CD14-positive monocyte (primary cell): ENCODE data around the gene NVL. TPM values are rescaled to one million over a fixed set of nuclear protein-coding genes. Genes with fewer than 3 reads are reported as not detected.

Source experiments
- DNase-seq, 3 donors: peaks; one replicate each; pipeline ENCODE4 v3.0.0-alpha.2; 2011 to 2022
- H2AFZ ChIP-seq: 2 replicates; pipeline ENCODE4 v1.6.0; 2012; ENCODE audit warnings: mild to moderate bottlenecking, low read depth, low read length, inconsistent platforms; ENCODE audit not compliant: insufficient read depth, poor library complexity, severe bottlenecking
- H3K27ac ChIP-seq, 2 donors: 1 replicate in 1 of 2; 2 replicates in 1 of 2; pipeline ENCODE4 v1.5.1; 2012 to 2013; ENCODE audit warnings: low read length in 2 of 2, control low read depth in 1 of 2, inconsistent platforms in 1 of 2, low read depth in 1 of 2, mild to moderate bottlenecking in 1 of 2
- H3K27me3 ChIP-seq, 2 donors: one replicate each; pipeline versions ENCODE4 v1.6.0 to v1.6.1; 2011 to 2013; ENCODE audit warnings: low read length in 2 of 2; ENCODE audit not compliant: control insufficient read depth in 2 of 2, insufficient read depth in 2 of 2
- H3K36me3 ChIP-seq, 2 donors: replicated peaks in 1 of 2; 1 replicate in 1 of 2; 2 replicates in 1 of 2; pipeline versions ENCODE4 v1.5.1 to v1.6.1; 2012 to 2013; ENCODE audit warnings: low read length in 2 of 2, control low read depth in 1 of 2, inconsistent platforms in 1 of 2, mild to moderate bottlenecking in 1 of 2; ENCODE audit not compliant: insufficient read depth in 2 of 2, control insufficient read depth in 1 of 2
- H3K4me1 ChIP-seq, 2 donors: 1 replicate in 1 of 2; 2 replicates in 1 of 2; pipeline versions ENCODE4 v1.5.1 to v1.6.1; 2012 to 2013; ENCODE audit warnings: low read length in 2 of 2, control low read depth in 1 of 2, inconsistent platforms in 1 of 2, mild to moderate bottlenecking in 1 of 2, moderate library complexity in 1 of 2; ENCODE audit not compliant: insufficient read depth in 2 of 2, control insufficient read depth in 1 of 2
- H3K4me2 ChIP-seq: replicated peaks from 2 replicates; pipeline ENCODE3; 2012; ENCODE audit warnings: low read length, moderate library complexity, mild to moderate bottlenecking; ENCODE audit not compliant: poor library complexity, severe bottlenecking; ENCODE audit errors: extremely low read depth
- H3K4me3 ChIP-seq, 3 experiments: fragments of 200-600 bp in 1 of 3; sonication (generic) in 1 of 3; replicated peaks in 1 of 3; 1 replicate in 2 of 3; 2 replicates in 1 of 3; pipeline ENCODE4 v1.5.1; 2011 to 2013; ENCODE audit warnings: low read length in 3 of 3, mild to moderate bottlenecking in 3 of 3, control low read depth in 2 of 3, low read depth in 2 of 3, inconsistent platforms in 1 of 3, moderate library complexity in 1 of 3
- H3K79me2 ChIP-seq: 2 replicates; pipeline ENCODE4 v1.6.0; 2012; ENCODE audit warnings: mild to moderate bottlenecking, control low read depth, inconsistent platforms, low read length, moderate library complexity; ENCODE audit not compliant: insufficient read depth
- H3K9ac ChIP-seq: 2 replicates; pipeline ENCODE4 v1.6.0; 2017; ENCODE audit warnings: low read length, mild to moderate bottlenecking; ENCODE audit not compliant: insufficient read depth, poor library complexity, severe bottlenecking
- H3K9me3 ChIP-seq, 2 donors: replicated peaks in 1 of 2; 1 replicate in 1 of 2; 2 replicates in 1 of 2; pipeline versions ENCODE4 v1.5.1 to v1.6.1; 2012 to 2013; ENCODE audit warnings: low read length in 2 of 2, control low read depth in 1 of 2; ENCODE audit not compliant: control insufficient read depth in 1 of 2, insufficient read depth in 1 of 2
- H4K20me1 ChIP-seq: 2 replicates; pipeline ENCODE4 v1.6.0; 2012; ENCODE audit warnings: mild to moderate bottlenecking, low read length, control low read depth, moderate library complexity; ENCODE audit not compliant: insufficient read depth
- H3K27ac Mint-ChIP-seq, 7 donors: one replicate each; pipeline ENCODE4 v1.8.0; 2020; ENCODE audit warnings: mild to moderate bottlenecking in 7 of 7, mixed read lengths in 7 of 7, moderate library complexity in 6 of 7, inconsistent platforms in 2 of 7
- H3K27me3 Mint-ChIP-seq, 3 donors: one replicate each; pipeline ENCODE4 v1.8.0; 2021 to 2022; ENCODE audit warnings: low read depth in 3 of 3, mild to moderate bottlenecking in 3 of 3, mixed read lengths in 3 of 3, moderate library complexity in 3 of 3, inconsistent platforms in 1 of 3
- H3K36me3 Mint-ChIP-seq, 2 donors: one replicate each; pipeline ENCODE4 v1.8.0; 2020; ENCODE audit warnings: mixed read lengths in 2 of 2, inconsistent platforms in 1 of 2, mild to moderate bottlenecking in 1 of 2
- H3K4me1 Mint-ChIP-seq: one replicate; pipeline ENCODE4 v1.8.0; 2020; ENCODE audit warnings: mild to moderate bottlenecking, mixed read lengths
- H3K4me3 Mint-ChIP-seq, 2 donors: one replicate each; pipeline ENCODE4 v1.8.0; 2020; ENCODE audit warnings: mild to moderate bottlenecking in 2 of 2, mixed read lengths in 2 of 2, moderate library complexity in 1 of 2
- H3K9me3 Mint-ChIP-seq, 7 donors: one replicate each; pipeline ENCODE4 v1.8.0; 2020 to 2022; ENCODE audit warnings: mixed read lengths in 7 of 7, mild to moderate bottlenecking in 6 of 7, moderate library complexity in 6 of 7, inconsistent platforms in 2 of 7
- WGBS: methylation state at CpG from one replicate; pipeline ENCODE4 v1.1.5; 2013; ENCODE audit warnings: missing lambda C conversion rate; ENCODE audit not compliant: insufficient coverage; 5-methylcytosine and 5-hydroxymethylcytosine counted together
- intact Hi-C, 2 donors: fragments of 100-400 bp; cut with micrococcal nuclease; formaldehyde crosslinking; loops; one replicate each; pipeline versions ENCODE4 v1.15.0 to v1.15.1; 2023
- polyA plus RNA-seq, 3 donors: library from polyadenylated mRNA; depleted of rRNA in 1 of 3; unstranded in 2 of 3; stranded (reverse) in 1 of 3; fragments of 300-500 nt in 2 of 3; fragments of >200 nt in 1 of 3; fragmentation: Illumina TruSeq in 2 of 3; gene quantifications; 1 replicate in 2 of 3; 2 replicates in 1 of 3; pipeline ENCODE4 v1.2.3, GENCODE V29; 2012 to 2021
- TF ChIP-seq, protein P1 (sequence below): fragments of 200-600 bp; IDR thresholded peaks from one replicate; pipeline ENCODE4 v1.8.0; 2022; ENCODE audit warnings: antibody characterized with exemption, mild to moderate bottlenecking

Gene NVL
- polyA plus RNA-seq, 3 donors, result 8.4 to 12.6 (median 9.6) TPM

- H3K9me3 ChIP-seq, result no peaks in the 10 kb centered on the region
- H3K4me2 ChIP-seq, result no peak overlapping the region
- peaks cover 25 to 47% of the 10 kb centered on the region in 2 donors for H3K36me3 ChIP-seq
- no peak overlapping the region for H3K4me3 ChIP-seq
- Mint-ChIP-seq H3K36me3 (peaks cover 30 to 51% of the 10 kb centered on the region in 2 donors), H3K4me3 (no peak overlapping the region), H3K4me1 (peaks cover 25% of the 10 kb centered on the region), H3K27me3 (no peaks in the 10 kb centered on the region), H3K27ac (no peak overlapping the region), H3K9me3 (peaks cover 0 to 2% (median 0%) of the 10 kb centered on the region in 7 donors)
- WGBS, result no CpG with 5 or more reads among the region's 5 CpGs
- TF ChIP-seq, protein P1, sequence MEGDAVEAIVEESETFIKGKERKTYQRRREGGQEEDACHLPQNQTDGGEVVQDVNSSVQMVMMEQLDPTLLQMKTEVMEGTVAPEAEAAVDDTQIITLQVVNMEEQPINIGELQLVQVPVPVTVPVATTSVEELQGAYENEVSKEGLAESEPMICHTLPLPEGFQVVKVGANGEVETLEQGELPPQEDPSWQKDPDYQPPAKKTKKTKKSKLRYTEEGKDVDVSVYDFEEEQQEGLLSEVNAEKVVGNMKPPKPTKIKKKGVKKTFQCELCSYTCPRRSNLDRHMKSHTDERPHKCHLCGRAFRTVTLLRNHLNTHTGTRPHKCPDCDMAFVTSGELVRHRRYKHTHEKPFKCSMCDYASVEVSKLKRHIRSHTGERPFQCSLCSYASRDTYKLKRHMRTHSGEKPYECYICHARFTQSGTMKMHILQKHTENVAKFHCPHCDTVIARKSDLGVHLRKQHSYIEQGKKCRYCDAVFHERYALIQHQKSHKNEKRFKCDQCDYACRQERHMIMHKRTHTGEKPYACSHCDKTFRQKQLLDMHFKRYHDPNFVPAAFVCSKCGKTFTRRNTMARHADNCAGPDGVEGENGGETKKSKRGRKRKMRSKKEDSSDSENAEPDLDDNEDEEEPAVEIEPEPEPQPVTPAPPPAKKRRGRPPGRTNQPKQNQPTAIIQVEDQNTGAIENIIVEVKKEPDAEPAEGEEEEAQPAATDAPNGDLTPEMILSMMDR, result no peak
- H2AFZ ChIP-seq, result no peak overlapping the region
- intact Hi-C loops, result no loop called here
- no peak overlapping the region for H3K9ac ChIP-seq
- no peak for DNase-seq
- peaks cover 48% of the 10 kb centered on the region for H3K79me2 ChIP-seq
- H4K20me1 ChIP-seq, result peaks cover 41% of the 10 kb centered on the region
- no peaks in the 10 kb centered on the region for H3K27me3 ChIP-seq
- peaks cover 8 to 15% of the 10 kb centered on the region in 2 donors for H3K4me1 ChIP-seq
- H3K27ac ChIP-seq, result no peak overlapping the region
These were observed 137.7 kb downstream of the NVL start for GRCh38 chr1:224192082-224192788.

DNA sequence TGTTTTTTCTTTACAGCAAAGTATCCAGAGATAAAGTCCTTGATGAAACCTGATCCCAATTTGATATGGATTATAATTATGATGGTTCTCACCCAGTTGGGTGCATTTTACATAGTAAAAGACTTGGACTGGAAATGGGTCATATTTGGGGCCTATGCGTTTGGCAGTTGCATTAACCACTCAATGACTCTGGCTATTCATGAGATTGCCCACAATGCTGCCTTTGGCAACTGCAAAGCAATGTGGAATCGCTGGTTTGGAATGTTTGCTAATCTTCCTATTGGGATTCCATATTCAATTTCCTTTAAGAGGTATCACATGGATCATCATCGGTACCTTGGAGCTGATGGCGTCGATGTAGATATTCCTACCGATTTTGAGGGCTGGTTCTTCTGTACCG is 140.4 kb downstream of the NVL start:
- no peak overlapping the region for H3K4me2 ChIP-seq
- H3K4me1 ChIP-seq, result peaks cover 12 to 14% of the 10 kb centered on the region in 2 donors
- no peaks in the 10 kb centered on the region for H3K27me3 Mint-ChIP-seq
- H3K9ac ChIP-seq, result no peak overlapping the region
- intact Hi-C loops, result no loop called here
- no peaks in the 10 kb centered on the region for H3K9me3 Mint-ChIP-seq
- no peak overlapping the region for H3K4me3 Mint-ChIP-seq
- WGBS, result no CpG with 5 or more reads among the region's 7 CpGs
- no peaks in the 10 kb centered on the region for H3K27me3 ChIP-seq
- no peak overlapping the region for H3K27ac ChIP-seq
- peaks cover 68% of the 10 kb centered on the region for H4K20me1 ChIP-seq
- no peak for DNase-seq
- H3K9me3 ChIP-seq, result no peaks in the 10 kb centered on the region
- TF ChIP-seq, protein P1, result no peak
- no peak overlapping the region for H2AFZ ChIP-seq
- peaks cover 32 to 47% of the 10 kb centered on the region in 2 donors for H3K36me3 ChIP-seq
- H3K4me1 Mint-ChIP-seq, result peaks cover 25% of the 10 kb centered on the region
- H3K27ac Mint-ChIP-seq, result no peak overlapping the region
- no peak overlapping the region for H3K4me3 ChIP-seq
- peaks cover 32 to 64% of the 10 kb centered on the region in 2 donors for H3K36me3 Mint-ChIP-seq
- peaks cover 75% of the 10 kb centered on the region for H3K79me2 ChIP-seq
